Liver (tissue), 9 donors: Measurements from ENCODE around the gene CD180. TPM values are rescaled to one million over a fixed set of nuclear protein-coding genes. Genes with fewer than 3 reads are reported as not detected.
"Not testable (repeated sequence)": the region's sequence is repeated elsewhere in the genome, so short reads cannot be mapped to it uniquely, and the experiment has no call there.

Experiments
- DNase-seq: peaks from one replicate; pipeline ENCODE4 v3.0.0-alpha.2; 2017; ENCODE audit warnings: low spot score
- H3K27ac ChIP-seq, 2 donors: one replicate each; pipeline ENCODE4 v1.7.0; 2013; ENCODE audit warnings: inconsistent platforms in 2 of 2, low read length in 2 of 2, control low read depth in 1 of 2, low read depth in 1 of 2, mild to moderate bottlenecking in 1 of 2
- H3K27me3 ChIP-seq, 4 donors: one replicate each; pipeline versions ENCODE4 v1.6.1 to v1.7.0; 2013; ENCODE audit warnings: low read length in 3 of 4, inconsistent platforms in 1 of 4, mild to moderate bottlenecking in 1 of 4, moderate library complexity in 1 of 4; ENCODE audit not compliant: control insufficient read depth in 4 of 4, insufficient read depth in 4 of 4
- H3K36me3 ChIP-seq, 4 donors: one replicate each; pipeline versions ENCODE4 v1.6.1 to v1.7.0; 2013; ENCODE audit warnings: low read length in 3 of 4, mild to moderate bottlenecking in 3 of 4, low read depth in 1 of 4, moderate library complexity in 1 of 4; ENCODE audit not compliant: control insufficient read depth in 4 of 4, insufficient read depth in 3 of 4
- H3K4me1 ChIP-seq, 4 donors: one replicate each; pipeline versions ENCODE4 v1.6.1 to v1.7.0; 2013; ENCODE audit warnings: low read length in 3 of 4, mild to moderate bottlenecking in 3 of 4, moderate library complexity in 1 of 4; ENCODE audit not compliant: control insufficient read depth in 4 of 4, insufficient read depth in 4 of 4
- H3K4me3 ChIP-seq, 3 donors: one replicate each; pipeline versions ENCODE4 v1.6.1 to v1.7.0; 2013; ENCODE audit warnings: low read length in 3 of 3, control low read depth in 1 of 3, low read depth in 1 of 3, mild to moderate bottlenecking in 1 of 3
- H3K9ac ChIP-seq, 2 donors: one replicate each; pipeline ENCODE4 v1.7.0; 2013; ENCODE audit warnings: low read length in 2 of 2, mild to moderate bottlenecking in 2 of 2, moderate library complexity in 2 of 2, control low read depth in 1 of 2, low read depth in 1 of 2
- H3K9me3 ChIP-seq, 4 donors: one replicate each; pipeline versions ENCODE4 v1.6.1 to v1.7.0; 2013; ENCODE audit warnings: low read length in 3 of 4; ENCODE audit not compliant: control insufficient read depth in 4 of 4
- ATF3 ChIP-seq: IDR thresholded peaks from 2 replicates; pipeline ENCODE4 v1.6.1; 2016; ENCODE audit warnings: antibody characterized with exemption
- EGR1 ChIP-seq, 2 donors: IDR thresholded peaks; 2 replicates each; pipeline ENCODE4 v1.6.1; 2016 to 2018; ENCODE audit warnings: antibody characterized with exemption in 2 of 2, low read depth in 2 of 2
- FOXA1 ChIP-seq: IDR thresholded peaks from 2 replicates; pipeline ENCODE4 v1.6.1; 2016; ENCODE audit warnings: antibody characterized with exemption
- FOXA2 ChIP-seq: IDR thresholded peaks from 2 replicates; pipeline ENCODE4 v1.6.1; 2016; ENCODE audit warnings: antibody characterized with exemption
- GABPA ChIP-seq, 2 donors: IDR thresholded peaks in 1 of 2; conservative IDR thresholded peaks in 1 of 2; 2 replicates each; pipeline ENCODE4 v1.6.1; 2016; ENCODE audit warnings: antibody characterized with exemption in 2 of 2, mild to moderate bottlenecking in 1 of 2, moderate library complexity in 1 of 2
- HNF4A ChIP-seq, 2 donors: conservative IDR thresholded peaks; 2 replicates each; pipeline ENCODE4 v1.6.1; 2016; ENCODE audit warnings: antibody characterized with exemption in 2 of 2, mild to moderate bottlenecking in 2 of 2
- HNF4G ChIP-seq: IDR thresholded peaks from 2 replicates; pipeline ENCODE4 v1.6.1; 2016; ENCODE audit warnings: antibody characterized with exemption
- JUND ChIP-seq, 2 donors: IDR thresholded peaks; 2 replicates each; pipeline ENCODE4 v1.6.1; 2016; ENCODE audit warnings: antibody characterized with exemption in 2 of 2
- NR2F2 ChIP-seq: IDR thresholded peaks from 2 replicates; pipeline ENCODE4 v1.6.1; 2016; ENCODE audit warnings: antibody characterized with exemption
- REST ChIP-seq: IDR thresholded peaks from 2 replicates; pipeline ENCODE4 v1.6.1; 2016; ENCODE audit warnings: antibody characterized with exemption, mild to moderate bottlenecking
- RXRA ChIP-seq, 2 donors: IDR thresholded peaks; 2 replicates each; pipeline ENCODE4 v1.6.1; 2017 to 2018; ENCODE audit warnings: antibody characterized with exemption in 2 of 2, mild to moderate bottlenecking in 1 of 2
- SP1 ChIP-seq: IDR thresholded peaks from 2 replicates; pipeline ENCODE4 v1.6.1; 2018; ENCODE audit warnings: antibody characterized with exemption, mild to moderate bottlenecking
- TAF1 ChIP-seq: conservative IDR thresholded peaks from 2 replicates; pipeline ENCODE4 v1.6.1; 2016; ENCODE audit warnings: antibody characterized with exemption, mild to moderate bottlenecking
- YY1 ChIP-seq: IDR thresholded peaks from 2 replicates; pipeline ENCODE4 v1.6.1; 2016; ENCODE audit warnings: antibody characterized with exemption, mild to moderate bottlenecking
- WGBS: extraction: QIAGEN DNeasy Blood & Tissue Kit; methylation state at CpG from one replicate; pipeline ENCODE4 v1.1.7; 2013; 5-methylcytosine and 5-hydroxymethylcytosine counted together
- polyA plus RNA-seq, 2 donors: library from polyadenylated mRNA; stranded (reverse) in 1 of 2; unstranded in 1 of 2; fragments of 200-250 nt in 1 of 2; fragments of >200 nt in 1 of 2; fragmentation: Nextera tagmentation in 1 of 2; extraction: Ambion mirVana in 1 of 2; gene quantifications; one replicate each; pipeline versions ENCODE4 v1.2.1 to v1.2.3, GENCODE V29; 2013 to 2015
- total RNA-seq, 2 donors: library from RNA; depleted of rRNA; stranded (reverse); fragments of >200 nt; gene quantifications; one replicate each; pipeline ENCODE4 v1.2.3, GENCODE V29; 2014
- TF ChIP-seq, protein P1 (sequence below): IDR thresholded peaks from 2 replicates; pipeline ENCODE4 v1.6.1; 2016; ENCODE audit warnings: antibody characterized with exemption
- TF ChIP-seq, protein P2 (sequence below): IDR thresholded peaks from 2 replicates; pipeline ENCODE4 v1.6.1; 2016; ENCODE audit warnings: antibody characterized with exemption
- donor health status: healthy.
- donor health status: healthy.
- donor health status: healthy.
- donor health status: healthy.
- donor health status: healthy.

Gene CD180
- total and polyA plus RNA-seq, 4 donors, result 0.33 to 3.7 (median 0.78) TPM

- no peaks in the 10 kb centered on the region for H3K9me3 ChIP-seq
- 96% methylated on average over 1 of the region's 1 CpG for WGBS
- peaks cover 0 to 3% (median 0%) of the 10 kb centered on the region in 4 donors for H3K36me3 ChIP-seq
- no peak overlapping the region for H3K27ac ChIP-seq
- no peaks in the 10 kb centered on the region for H3K27me3 ChIP-seq
- no peak overlapping the region for H3K9ac ChIP-seq
- no peak for TF ChIP-seq NR2F2
- no peak for DNase-seq
- no peaks in the 10 kb centered on the region for H3K4me1 ChIP-seq
- no peak overlapping the region for H3K4me3 ChIP-seq
These were observed 22.6 kb downstream of the CD180 start for GRCh38 chr5:67173959-67174358.

- H3K27me3 ChIP-seq, H3K9ac ChIP-seq, H3K4me3 ChIP-seq, H3K36me3 ChIP-seq, H3K4me1 ChIP-seq, DNase-seq, H3K27ac ChIP-seq, H3K9me3 ChIP-seq: not testable (repeated sequence)
- 100% methylated on average over 1 of the region's 2 CpGs for WGBS
These were observed 23.2 kb downstream of the CD180 start for GRCh38 chr5:67173351-67173750.

- peaks cover 0 to 4% (median 0%) of the 10 kb centered on the region in 4 donors for H3K36me3 ChIP-seq
- no peaks in the 10 kb centered on the region for H3K9me3 ChIP-seq
- H3K27me3 ChIP-seq, result no peaks in the 10 kb centered on the region
- TF ChIP-seq FOXA2, result no peak
- no peak overlapping the region for H3K9ac ChIP-seq
- DNase-seq, result no peak
- H3K4me3 ChIP-seq, result no peak overlapping the region
- no peaks in the 10 kb centered on the region for H3K4me1 ChIP-seq
- no peak overlapping the region for H3K27ac ChIP-seq
- 91% methylated on average over 3 of the region's 3 CpGs for WGBS
These were observed 25.8 kb downstream of the CD180 start for GRCh38 chr5:67170767-67171166.

GRCh38 chr5:67168069-67168468 is 28.5 kb downstream of the CD180 start:
- Histone ChIP-seq H3K27ac (no peak overlapping the region), H3K9me3 (no peaks in the 10 kb centered on the region), H3K4me1 (no peaks in the 10 kb centered on the region), H3K36me3 (peaks cover 5 to 23% (median 19%) of the 10 kb centered on the region in 4 donors), H3K4me3 (no peak overlapping the region), H3K27me3 (no peaks in the 10 kb centered on the region), H3K9ac (no peak overlapping the region)
- TF ChIP-seq FOXA2 (no peak), HNF4G (no peak), ATF3 (no peak), GABPA (IDR thresholded peaks at IDR 0.05 in 1 of 2, conservative IDR thresholded peaks at IDR 0.05 in 1 of 2) (no peak), JUND (IDR thresholded peaks at IDR 0.05) (no peak), NR2F2 (no peak), HNF4A (conservative IDR thresholded peaks at IDR 0.05) (no peak), EGR1 (IDR thresholded peaks at IDR 0.05; ENCODE audit: low read depth in 2 of 2) (no peak), TAF1 (no peak), FOXA1 (no peak), SP1 (no peak), RXRA (IDR thresholded peaks at IDR 0.05) (no peak), YY1 (no peak), REST (no peak)
- TF ChIP-seq, protein P1, sequence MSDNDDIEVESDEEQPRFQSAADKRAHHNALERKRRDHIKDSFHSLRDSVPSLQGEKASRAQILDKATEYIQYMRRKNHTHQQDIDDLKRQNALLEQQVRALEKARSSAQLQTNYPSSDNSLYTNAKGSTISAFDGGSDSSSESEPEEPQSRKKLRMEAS, result no peak
- TF ChIP-seq, protein P2, sequence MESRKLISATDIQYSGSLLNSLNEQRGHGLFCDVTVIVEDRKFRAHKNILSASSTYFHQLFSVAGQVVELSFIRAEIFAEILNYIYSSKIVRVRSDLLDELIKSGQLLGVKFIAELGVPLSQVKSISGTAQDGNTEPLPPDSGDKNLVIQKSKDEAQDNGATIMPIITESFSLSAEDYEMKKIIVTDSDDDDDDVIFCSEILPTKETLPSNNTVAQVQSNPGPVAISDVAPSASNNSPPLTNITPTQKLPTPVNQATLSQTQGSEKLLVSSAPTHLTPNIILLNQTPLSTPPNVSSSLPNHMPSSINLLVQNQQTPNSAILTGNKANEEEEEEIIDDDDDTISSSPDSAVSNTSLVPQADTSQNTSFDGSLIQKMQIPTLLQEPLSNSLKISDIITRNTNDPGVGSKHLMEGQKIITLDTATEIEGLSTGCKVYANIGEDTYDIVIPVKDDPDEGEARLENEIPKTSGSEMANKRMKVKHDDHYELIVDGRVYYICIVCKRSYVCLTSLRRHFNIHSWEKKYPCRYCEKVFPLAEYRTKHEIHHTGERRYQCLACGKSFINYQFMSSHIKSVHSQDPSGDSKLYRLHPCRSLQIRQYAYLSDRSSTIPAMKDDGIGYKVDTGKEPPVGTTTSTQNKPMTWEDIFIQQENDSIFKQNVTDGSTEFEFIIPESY, result no peak
- DNase-seq, result no peak
- WGBS, result 96% methylated on average over 4 of the region's 4 CpGs
